Mucosa of rectum (tissue), 2 donors: Measurements from ENCODE around the gene COL5A2.

Source experiments
- H3K27ac ChIP-seq, 2 donors: one replicate each; pipeline ENCODE4 v1.7.0; 2013; ENCODE audit warnings: inconsistent platforms in 2 of 2, low read depth in 2 of 2, low read length in 2 of 2
- H3K27me3 ChIP-seq, 2 donors: one replicate each; pipeline ENCODE4 v1.7.0; 2013; ENCODE audit warnings: low read length in 2 of 2; ENCODE audit not compliant: control insufficient read depth in 2 of 2, insufficient read depth in 2 of 2
- H3K36me3 ChIP-seq, 2 donors: one replicate each; pipeline ENCODE4 v1.7.0; 2013; ENCODE audit warnings: low read length in 2 of 2; ENCODE audit not compliant: control insufficient read depth in 2 of 2, insufficient read depth in 2 of 2
- H3K4me1 ChIP-seq, 2 donors: one replicate each; pipeline ENCODE4 v1.7.0; 2013; ENCODE audit warnings: low read length in 2 of 2, mild to moderate bottlenecking in 1 of 2; ENCODE audit not compliant: control insufficient read depth in 2 of 2, insufficient read depth in 2 of 2
- H3K4me3 ChIP-seq, 2 donors: one replicate each; pipeline ENCODE4 v1.7.0; 2013; ENCODE audit warnings: low read length in 2 of 2
- H3K9ac ChIP-seq, 2 donors: one replicate each; pipeline ENCODE4 v1.7.0; 2013; ENCODE audit warnings: low read length in 2 of 2, low read depth in 1 of 2, mild to moderate bottlenecking in 1 of 2
- H3K9me3 ChIP-seq, 2 donors: one replicate each; pipeline ENCODE4 v1.7.0; 2013; ENCODE audit warnings: low read length in 2 of 2; ENCODE audit not compliant: control insufficient read depth in 2 of 2
- donor health status: healthy.
- donor health status: Normal muscosa, but diverticular disease.

COL5A2 gene

DNA sequence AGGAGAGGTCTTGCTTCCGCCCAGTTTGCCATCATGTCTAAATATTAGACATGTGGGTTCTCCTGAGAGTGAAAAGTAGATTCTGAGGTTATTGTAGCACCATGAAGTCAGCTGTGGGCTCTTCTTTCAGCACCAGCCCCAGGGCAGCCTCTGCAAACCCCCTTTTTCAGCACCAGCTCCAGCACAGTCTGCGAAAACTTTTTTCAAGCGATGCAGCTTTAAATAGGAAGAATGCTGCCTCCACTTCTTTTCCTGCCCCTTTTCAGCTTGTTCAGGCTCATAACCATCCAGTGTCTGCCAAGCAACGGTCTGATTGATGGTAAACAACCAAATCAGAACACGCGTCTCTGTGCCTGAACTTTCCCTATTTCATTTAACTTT is at the start of gene COL5A2:
TSS of gene COL5A2 (minus strand) at position 192 of the 381 bp plus-strand sequence. CDS start at position 35, 157 bp downstream.
- no peaks in the 10 kb centered on the region for H3K36me3 ChIP-seq
- H3K4me3 ChIP-seq: peak within 1 kb of the TSS; percentile 62 to 80
- H3K4me1 ChIP-seq: no peaks in the 10 kb centered on the region
- no peaks in the 10 kb centered on the region for H3K9me3 ChIP-seq
- H3K27ac ChIP-seq: peak within 1 kb of the TSS; percentile 57 to 75
- no peaks in the 10 kb centered on the region for H3K27me3 ChIP-seq
- H3K9ac ChIP-seq: peak within 1 kb of the TSS; percentile 34 to 60

DNA sequence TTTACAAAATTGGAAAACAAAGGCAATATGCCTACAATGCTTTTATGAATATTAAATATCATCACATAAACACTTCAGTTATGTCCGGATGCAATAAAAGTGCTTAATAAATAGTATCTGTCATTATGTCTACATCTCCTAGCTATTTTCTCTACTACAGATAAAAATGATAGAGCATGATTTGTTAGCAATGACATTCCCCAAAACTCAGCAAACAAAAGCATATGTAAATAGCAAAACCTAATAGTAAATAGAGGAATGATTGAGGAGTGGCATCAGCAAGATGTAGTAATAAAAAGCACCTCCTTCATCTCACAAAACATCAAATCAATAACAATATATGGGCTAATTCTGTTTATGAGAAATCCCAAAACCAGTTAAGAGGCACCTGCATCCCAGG is 46.5 kb upstream of the COL5A2 start:
- H3K9me3 ChIP-seq: no peaks in the 10 kb centered on the region
- H3K36me3 ChIP-seq: no peaks in the 10 kb centered on the region
- H3K4me3 ChIP-seq: no peak overlapping the region
- no peaks in the 10 kb centered on the region for H3K27me3 ChIP-seq
- H3K27ac ChIP-seq: no peak overlapping the region
- no peak overlapping the region for H3K9ac ChIP-seq
- H3K4me1 ChIP-seq: peaks cover 0 to 7% of the 10 kb centered on the region in 2 donors

- Histone ChIP-seq H3K4me3 (no peak overlapping the region), H3K27me3 (no peaks in the 10 kb centered on the region), H3K27ac (no peak overlapping the region), H3K9me3 (no peaks in the 10 kb centered on the region), H3K9ac (no peak overlapping the region), H3K36me3 (no peaks in the 10 kb centered on the region), H3K4me1 (peaks cover 0 to 7% of the 10 kb centered on the region in 2 donors)
These were observed 45.5 kb upstream of the COL5A2 start for GRCh38 chr2:189225032-189225431.

DNA sequence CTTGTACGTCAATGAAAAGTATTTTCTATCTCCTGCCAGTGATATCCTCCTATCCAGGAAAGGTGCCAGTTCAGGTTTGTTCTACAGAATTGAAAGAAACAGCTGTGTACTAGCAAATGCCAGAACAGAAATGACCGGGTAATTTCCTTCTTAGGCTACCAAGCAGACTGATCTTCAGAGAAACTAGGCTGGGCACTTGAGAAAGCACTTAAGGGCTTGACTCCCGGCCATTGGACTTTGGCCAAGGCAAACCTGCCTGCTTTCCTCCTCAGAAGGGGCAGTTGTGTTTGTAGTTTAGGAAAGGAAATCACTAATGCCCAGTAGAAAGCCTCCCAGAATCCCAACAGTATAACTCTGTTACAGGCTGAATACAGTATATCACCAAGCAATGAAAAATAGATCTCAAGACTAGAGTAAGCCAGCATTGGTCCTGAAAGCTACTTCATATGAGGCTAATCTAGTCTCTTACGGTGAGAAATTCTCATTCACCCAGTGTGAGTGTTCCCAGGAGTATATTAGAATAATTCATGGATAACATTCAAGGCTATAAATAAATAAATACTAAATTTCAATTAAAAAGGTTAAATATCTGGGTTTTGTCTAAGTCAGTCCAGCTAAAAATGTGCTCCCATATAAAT is 43.0 kb upstream of the COL5A2 start:
- Histone ChIP-seq H3K4me1 (peaks cover 0 to 7% of the 10 kb centered on the region in 2 donors), H3K36me3 (no peaks in the 10 kb centered on the region), H3K9ac (peak overlapping the region in 1 of 2 donors; percentile 3), H3K27ac (peak overlapping the region; percentile 19 to 31), H3K27me3 (no peaks in the 10 kb centered on the region), H3K9me3 (no peaks in the 10 kb centered on the region), H3K4me3 (peak overlapping the region in 1 of 2 donors; percentile 22)

- Histone ChIP-seq H3K4me1 (peaks cover 0 to 7% of the 10 kb centered on the region in 2 donors), H3K36me3 (no peaks in the 10 kb centered on the region), H3K9ac (peak overlapping the region in 1 of 2 donors; percentile 3), H3K27ac (no peak overlapping the region), H3K4me3 (peak overlapping the region in 1 of 2 donors; percentile 22), H3K9me3 (no peaks in the 10 kb centered on the region), H3K27me3 (no peaks in the 10 kb centered on the region)
These were observed 42.4 kb upstream of the COL5A2 start for GRCh38 chr2:189221811-189222467.

DNA sequence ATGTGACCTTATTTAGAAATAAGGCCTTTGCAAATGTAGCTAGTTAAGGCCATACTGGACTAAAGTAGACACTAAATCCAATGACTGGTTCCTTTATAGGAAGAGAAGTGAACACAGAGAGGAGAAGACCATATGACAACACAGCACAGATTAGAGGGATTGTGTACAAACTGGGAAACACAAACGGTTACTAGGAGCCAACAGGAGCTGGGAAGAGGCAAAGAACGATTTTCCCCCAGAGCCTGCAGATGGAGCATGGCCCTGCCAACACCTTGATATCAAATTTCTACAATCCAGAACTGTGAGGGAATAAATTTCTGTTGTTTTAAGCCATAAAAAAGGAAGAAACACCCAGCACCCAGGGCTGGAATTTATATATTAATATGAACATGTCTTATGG is 38.7 kb upstream of the COL5A2 start:
- Histone ChIP-seq H3K9me3 (no peaks in the 10 kb centered on the region), H3K27ac (no peak overlapping the region), H3K9ac (no peak overlapping the region), H3K36me3 (no peaks in the 10 kb centered on the region), H3K4me1 (peaks cover 0 to 7% of the 10 kb centered on the region in 2 donors), H3K27me3 (no peaks in the 10 kb centered on the region), H3K4me3 (no peak overlapping the region)

GRCh38 chr2:189217541-189217940 is 38.0 kb upstream of the COL5A2 start:
- Histone ChIP-seq H3K27ac (no peak overlapping the region), H3K9me3 (no peaks in the 10 kb centered on the region)

DNA sequence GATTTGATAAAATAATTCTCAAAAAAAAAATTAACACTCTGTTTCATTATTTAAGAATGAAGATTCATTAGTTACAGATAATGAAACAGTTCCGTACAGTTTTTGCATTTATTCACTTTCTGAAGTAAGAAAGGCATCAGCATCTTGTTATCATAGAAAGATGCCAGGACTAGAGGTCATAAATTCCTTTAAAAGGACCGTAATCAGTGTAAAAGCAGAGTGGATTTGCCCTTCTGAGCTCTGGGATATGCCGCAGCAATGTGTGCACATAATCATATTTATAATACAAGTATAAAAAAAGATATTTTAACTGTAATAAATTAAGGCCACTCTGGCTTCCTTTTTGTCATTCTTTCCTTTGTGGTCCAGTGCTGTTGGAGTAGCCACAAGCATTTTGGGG is 37.5 kb upstream of the COL5A2 start:
- no peaks in the 10 kb centered on the region for H3K9me3 ChIP-seq
- H3K9ac ChIP-seq: no peak overlapping the region
- no peaks in the 10 kb centered on the region for H3K36me3 ChIP-seq
- no peak overlapping the region for H3K27ac ChIP-seq
- peaks cover 0 to 2% of the 10 kb centered on the region in 2 donors for H3K4me1 ChIP-seq
- no peak overlapping the region for H3K4me3 ChIP-seq
- no peaks in the 10 kb centered on the region for H3K27me3 ChIP-seq

More at GRCh38 chr2:189217541-189217940, 38.0 kb upstream of the COL5A2 start:
- no peak overlapping the region for H3K9ac ChIP-seq
- H3K36me3 ChIP-seq: no peaks in the 10 kb centered on the region
- H3K27me3 ChIP-seq: no peaks in the 10 kb centered on the region
- H3K4me1 ChIP-seq: peaks cover 0 to 4% of the 10 kb centered on the region in 2 donors
- no peak overlapping the region for H3K4me3 ChIP-seq

DNA sequence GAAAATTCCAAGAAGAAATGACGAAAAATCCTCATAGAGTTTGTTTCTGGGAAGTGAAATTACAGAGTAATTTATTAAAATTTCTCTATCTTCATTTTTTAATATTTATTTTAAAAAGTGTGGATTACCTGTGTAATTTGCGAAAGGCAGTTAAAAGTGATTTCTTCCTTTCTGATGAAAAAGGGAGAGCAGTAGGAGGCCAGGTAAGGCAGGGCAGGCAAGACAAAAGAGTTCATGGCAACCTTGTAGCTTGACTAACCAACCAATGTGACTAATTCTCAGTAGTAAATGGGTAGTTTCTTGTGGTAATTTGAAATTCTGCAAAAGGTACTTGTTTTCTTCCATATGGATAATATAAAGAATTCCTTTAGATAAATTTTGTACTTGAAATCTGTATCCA is 34.9 kb upstream of the COL5A2 start:
- no peaks in the 10 kb centered on the region for H3K9me3 ChIP-seq

GRCh38 chr2:189213250-189213649 is 33.7 kb upstream of the COL5A2 start:
- H3K27me3 ChIP-seq: no peaks in the 10 kb centered on the region
- H3K4me3 ChIP-seq: no peak overlapping the region
- no peaks in the 10 kb centered on the region for H3K36me3 ChIP-seq
- no peaks in the 10 kb centered on the region for H3K9me3 ChIP-seq
- H3K4me1 ChIP-seq: no peaks in the 10 kb centered on the region
- no peak overlapping the region for H3K9ac ChIP-seq
- H3K27ac ChIP-seq: no peak overlapping the region

More for the DNA sequence above, 34.9 kb upstream of the COL5A2 start:
- Histone ChIP-seq H3K4me3 (no peak overlapping the region), H3K4me1 (no peaks in the 10 kb centered on the region), H3K36me3 (no peaks in the 10 kb centered on the region), H3K27me3 (no peaks in the 10 kb centered on the region), H3K9ac (no peak overlapping the region), H3K27ac (no peak overlapping the region)
